ENCODE results near the gene SPHK2.
"Not testable (repeated sequence)": the region's sequence is repeated elsewhere in the genome, so short reads cannot be mapped to it uniquely, and the experiment has no call there.

SPHK2 gene

GRCh38 chr19:48575931-48576622 lies 43.2 kb upstream of the SPHK2 start:
- Histone ChIP-seq H4K91ac (ENCODE audit: low read depth, low read length) (peak overlapping the region; percentile 62), H2AFZ (ENCODE audit: insufficient read depth, low read length, poor library complexity) (no peak overlapping the region), H3K4me3 (ENCODE audit: low read depth, low read length) (no peak overlapping the region), H3K9me3 (ENCODE audit: insufficient read depth, low read depth, low read length) (no peaks in the 10 kb centered on the region), H4K12ac (ENCODE audit: low read depth, low read length) (no peak overlapping the region), H3K23ac (ENCODE audit: low read length) (no peak overlapping the region), H2BK120ac (ENCODE audit: insufficient read depth, low read length, poor library complexity) (no peak overlapping the region), H2BK12ac (ENCODE audit: low read length) (no peak overlapping the region), H3K27ac (ENCODE audit: low read depth, low read length) (no peak overlapping the region), H3K14ac (ENCODE audit: low read length) (no peak overlapping the region), H2BK5ac (ENCODE audit: low read depth, low read length, poor library complexity) (no peak overlapping the region), H3K4me2 (ENCODE audit: low read length) (no peak overlapping the region), H4K8ac (ENCODE audit: low read depth, low read length) (no peak overlapping the region), H2AK5ac (ENCODE audit: low read length) (peak overlapping the region; percentile 22), H3K18ac (ENCODE audit: low read length) (no peak overlapping the region), H3K79me1 (ENCODE audit: low read length) (peaks cover 3% of the 10 kb centered on the region), H3K9ac (ENCODE audit: low read length) (no peak overlapping the region), H3K4ac (ENCODE audit: low read depth, low read length) (no peak overlapping the region), H3K27me3 (ENCODE audit: insufficient read depth, low read length) (no peaks in the 10 kb centered on the region), H3K4me1 (ENCODE audit: control insufficient read depth in 1 of 2, insufficient read depth in 2 of 2, low read length in 2 of 2) (peaks cover 9 to 12% of the 10 kb centered on the region in 2 experiments), H3K79me2 (ENCODE audit: control insufficient read depth, insufficient read depth, low read length, poor library complexity) (peaks cover 2% of the 10 kb centered on the region), H3K36me3 (ENCODE audit: control insufficient read depth in 1 of 2, insufficient read depth in 2 of 2, low read length in 2 of 2) (no peaks in the 10 kb centered on the region)
- no peak for DNase-seq
- no CpG with 5 or more reads among the region's 23 CpGs for WGBS (ENCODE audit: extremely low coverage, insufficient coverage, insufficient read length)

- H3K4ac ChIP-seq (ENCODE audit: low read depth, low read length); H3K14ac ChIP-seq (ENCODE audit: low read length); H3K4me1 ChIP-seq (ENCODE audit: control insufficient read depth in 1 of 2, insufficient read depth in 2 of 2, low read length in 2 of 2); H4K8ac ChIP-seq (ENCODE audit: low read depth, low read length); H3K27ac ChIP-seq (ENCODE audit: low read depth, low read length); H3K79me1 ChIP-seq (ENCODE audit: low read length); H2AK5ac ChIP-seq (ENCODE audit: low read length); H3K36me3 ChIP-seq (ENCODE audit: control insufficient read depth in 1 of 2, insufficient read depth in 2 of 2, low read length in 2 of 2); H2BK120ac ChIP-seq (ENCODE audit: insufficient read depth, low read length, poor library complexity); H3K18ac ChIP-seq (ENCODE audit: low read length); H3K79me2 ChIP-seq (ENCODE audit: control insufficient read depth, insufficient read depth, low read length, poor library complexity); H3K27me3 ChIP-seq (ENCODE audit: insufficient read depth, low read length); H4K91ac ChIP-seq (ENCODE audit: low read depth, low read length); H3K9me3 ChIP-seq (ENCODE audit: insufficient read depth, low read depth, low read length); H3K4me2 ChIP-seq (ENCODE audit: low read length); DNase-seq; H3K4me3 ChIP-seq (ENCODE audit: low read depth, low read length); H2BK5ac ChIP-seq (ENCODE audit: low read depth, low read length, poor library complexity); H2BK12ac ChIP-seq (ENCODE audit: low read length); H4K12ac ChIP-seq (ENCODE audit: low read depth, low read length); H3K23ac ChIP-seq (ENCODE audit: low read length); H2AFZ ChIP-seq (ENCODE audit: insufficient read depth, low read length, poor library complexity); H3K9ac ChIP-seq (ENCODE audit: low read length): not testable (repeated sequence)
- WGBS (ENCODE audit: extremely low coverage, insufficient coverage, insufficient read length): no CpG with 5 or more reads among the region's 7 CpGs
These were observed 41.4 kb upstream of the SPHK2 start for GRCh38 chr19:48577908-48578307.

DNA sequence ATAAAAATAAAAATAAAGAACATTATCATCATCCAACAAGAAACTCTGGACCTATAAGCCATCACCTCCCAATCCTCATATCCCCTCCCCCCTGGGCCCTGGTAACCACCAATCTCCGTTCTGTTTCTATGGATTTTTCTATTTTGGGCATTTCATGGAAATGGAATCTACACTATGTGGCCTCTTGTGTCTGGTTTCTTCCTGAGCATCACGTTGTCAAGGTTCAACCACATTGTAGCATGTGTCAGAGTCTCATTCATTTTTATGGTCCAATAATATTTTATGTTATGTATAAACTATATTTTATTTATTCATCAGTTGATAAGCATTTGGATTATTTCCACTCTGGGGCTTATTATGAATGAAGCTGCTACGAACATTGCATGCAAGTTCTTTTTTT lies 40.4 kb upstream of the SPHK2 start:
- Histone ChIP-seq H3K27me3 (ENCODE audit: insufficient read depth, low read length) (no peaks in the 10 kb centered on the region), H3K9ac (ENCODE audit: low read length) (no peak overlapping the region), H4K12ac (ENCODE audit: low read depth, low read length) (no peak overlapping the region), H2BK12ac (ENCODE audit: low read length) (no peak overlapping the region), H2BK5ac (ENCODE audit: low read depth, low read length, poor library complexity) (no peak overlapping the region), H4K91ac (ENCODE audit: low read depth, low read length) (no peak overlapping the region), H2AFZ (ENCODE audit: insufficient read depth, low read length, poor library complexity) (no peak overlapping the region), H3K4me2 (ENCODE audit: low read length) (no peak overlapping the region), H3K23ac (ENCODE audit: low read length) (no peak overlapping the region), H3K36me3 (ENCODE audit: control insufficient read depth in 1 of 2, insufficient read depth in 2 of 2, low read length in 2 of 2) (no peaks in the 10 kb centered on the region), H3K27ac (ENCODE audit: low read depth, low read length) (no peak overlapping the region), H3K79me1 (ENCODE audit: low read length) (no peaks in the 10 kb centered on the region), H3K79me2 (ENCODE audit: control insufficient read depth, insufficient read depth, low read length, poor library complexity) (no peaks in the 10 kb centered on the region), H4K8ac (ENCODE audit: low read depth, low read length) (no peak overlapping the region), H3K4me3 (ENCODE audit: low read depth, low read length) (no peak overlapping the region), H2AK5ac (ENCODE audit: low read length) (no peak overlapping the region), H2BK120ac (ENCODE audit: insufficient read depth, low read length, poor library complexity) (no peak overlapping the region), H3K18ac (ENCODE audit: low read length) (no peak overlapping the region), H3K4me1 (ENCODE audit: control insufficient read depth in 1 of 2, insufficient read depth in 2 of 2, low read length in 2 of 2) (no peaks in the 10 kb centered on the region), H3K9me3 (ENCODE audit: insufficient read depth, low read depth, low read length) (no peaks in the 10 kb centered on the region), H3K4ac (ENCODE audit: low read depth, low read length) (no peak overlapping the region), H3K14ac (ENCODE audit: low read length) (no peak overlapping the region)
- WGBS (ENCODE audit: extremely low coverage, insufficient coverage, insufficient read length): no CpG with 5 or more reads among the region's 3 CpGs
- DNase-seq: peak in 1 of 2 donors; percentile 43

DNA sequence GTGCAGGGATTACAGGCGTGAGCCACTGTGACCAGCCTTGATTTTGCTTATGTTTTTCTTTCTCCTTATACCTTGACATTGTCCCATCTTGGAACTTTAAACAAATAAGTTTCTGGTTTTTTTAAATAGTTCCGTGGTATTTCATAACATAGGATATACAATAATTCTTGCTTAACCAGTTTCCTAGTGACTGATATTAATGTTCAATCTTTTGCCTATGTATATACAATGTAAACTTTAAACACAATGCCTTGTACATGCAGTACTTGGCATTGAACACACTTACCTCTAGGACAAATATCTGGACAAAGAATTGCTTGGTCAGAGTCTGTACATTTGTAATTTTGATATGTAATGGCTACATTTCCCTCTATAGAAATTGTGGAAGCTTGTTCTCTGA lies 37.1 kb upstream of the SPHK2 start:
- no peaks in the 10 kb centered on the region for H3K79me1 ChIP-seq (ENCODE audit: low read length)
- WGBS (ENCODE audit: extremely low coverage, insufficient coverage, insufficient read length): no CpG with 5 or more reads among the region's 2 CpGs
- H2BK120ac ChIP-seq (ENCODE audit: insufficient read depth, low read length, poor library complexity): no peak overlapping the region

More for the DNA sequence above, 37.1 kb upstream of the SPHK2 start:
- Histone ChIP-seq H3K14ac (ENCODE audit: low read length) (no peak overlapping the region), H3K27me3 (ENCODE audit: insufficient read depth, low read length) (no peaks in the 10 kb centered on the region), H3K4me1 (ENCODE audit: control insufficient read depth in 1 of 2, insufficient read depth in 2 of 2, low read length in 2 of 2) (no peaks in the 10 kb centered on the region), H2BK12ac (ENCODE audit: low read length) (no peak overlapping the region), H2BK5ac (ENCODE audit: low read depth, low read length, poor library complexity) (no peak overlapping the region), H3K36me3 (ENCODE audit: control insufficient read depth in 1 of 2, insufficient read depth in 2 of 2, low read length in 2 of 2) (no peaks in the 10 kb centered on the region), H3K4ac (ENCODE audit: low read depth, low read length) (no peak overlapping the region), H3K4me2 (ENCODE audit: low read length) (no peak overlapping the region), H2AK5ac (ENCODE audit: low read length) (no peak overlapping the region), H4K91ac (ENCODE audit: low read depth, low read length) (no peak overlapping the region), H3K23ac (ENCODE audit: low read length) (no peak overlapping the region), H4K12ac (ENCODE audit: low read depth, low read length) (no peak overlapping the region), H3K9me3 (ENCODE audit: insufficient read depth, low read depth, low read length) (no peaks in the 10 kb centered on the region), H3K9ac (ENCODE audit: low read length) (no peak overlapping the region), H3K79me2 (ENCODE audit: control insufficient read depth, insufficient read depth, low read length, poor library complexity) (no peaks in the 10 kb centered on the region), H2AFZ (ENCODE audit: insufficient read depth, low read length, poor library complexity) (no peak overlapping the region), H3K4me3 (ENCODE audit: low read depth, low read length) (no peak overlapping the region), H4K8ac (ENCODE audit: low read depth, low read length) (no peak overlapping the region), H3K27ac (ENCODE audit: low read depth, low read length) (no peak overlapping the region), H3K18ac (ENCODE audit: low read length) (no peak overlapping the region)
- DNase-seq: peak in 1 of 2 donors; percentile 22
